ENCODE measurements around the gene RAD51B. TPM values are rescaled to one million over a fixed set of nuclear protein-coding genes. Genes with fewer than 3 reads are reported as not detected.

The RAD51B gene
- polyA plus RNA-seq, 3 donors: 3.6 to 11.6 (median 9.4) TPM

DNA sequence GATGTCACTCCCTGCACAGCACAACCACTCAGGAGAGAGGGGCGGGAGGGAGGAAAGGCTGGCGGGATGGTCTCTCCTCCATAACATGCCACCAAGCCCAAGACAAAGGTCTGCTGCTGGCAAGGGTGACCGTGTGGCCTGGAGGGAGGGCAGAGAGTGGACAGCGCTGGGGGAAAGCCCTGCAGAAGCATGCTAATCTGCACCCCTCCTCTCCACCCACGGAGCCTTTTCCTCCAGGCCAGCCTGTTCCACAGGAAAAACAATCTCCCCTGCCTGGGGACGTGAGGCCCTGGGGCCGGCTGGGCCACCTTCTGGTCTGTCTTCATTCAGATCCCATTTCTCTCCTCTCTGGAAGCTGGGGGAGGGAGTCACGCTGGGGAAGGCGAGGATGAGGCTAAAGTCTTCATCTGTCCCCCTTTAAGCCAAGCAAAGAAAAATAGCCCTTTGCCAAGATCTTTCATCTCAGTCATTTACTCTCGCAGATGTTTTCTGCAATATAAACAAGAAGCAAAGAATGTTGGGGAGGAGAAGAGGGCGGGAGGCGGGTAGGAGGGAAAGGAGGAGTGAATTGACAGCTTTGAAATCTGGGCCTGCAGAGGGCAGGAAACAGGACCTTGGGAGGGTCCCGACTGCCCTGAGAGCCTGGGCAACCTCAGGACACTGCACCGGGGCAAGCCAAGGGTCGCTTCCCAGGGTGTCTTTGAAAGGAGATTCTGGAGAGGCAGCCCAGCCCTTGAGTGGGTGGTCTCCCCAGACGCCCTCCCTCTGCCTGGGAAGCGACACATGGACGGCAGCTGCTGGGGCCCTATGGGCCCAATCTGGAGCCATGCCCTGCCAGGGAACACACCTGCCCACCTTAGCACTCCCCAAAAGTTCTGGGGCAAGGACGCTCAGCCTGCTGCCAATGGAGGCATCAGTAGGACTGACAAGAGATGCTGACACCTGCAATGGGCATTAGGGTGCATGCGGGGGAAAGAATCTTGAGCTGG is 839.7 kb downstream of the RAD51B start:
- no peak overlapping the region for H3K4me2 ChIP-seq (replicated peaks; ENCODE audit: extremely low read depth, low read length, poor library complexity, severe bottlenecking)
- Mint-ChIP-seq H3K27ac (no peak overlapping the region), H3K4me1 (peaks cover 19% of the 10 kb centered on the region), H3K9me3 (no peaks in the 10 kb centered on the region), H3K4me3 (no peak overlapping the region), H3K27me3 (ENCODE audit: low read depth in 3 of 3) (peaks cover 7 to 11% (median 10%) of the 10 kb centered on the region in 3 donors), H3K36me3 (peaks cover 0 to 4% of the 10 kb centered on the region in 2 donors)
- no peak overlapping the region for H3K27ac ChIP-seq (ENCODE audit: low read depth in 1 of 2, low read length in 2 of 2)
- no peaks in the 10 kb centered on the region for H3K9me3 ChIP-seq (replicated peaks in 1 of 2; ENCODE audit: control insufficient read depth in 1 of 2, insufficient read depth in 1 of 2, low read length in 2 of 2)
- no peak overlapping the region for H3K9ac ChIP-seq (ENCODE audit: insufficient read depth, low read length, poor library complexity, severe bottlenecking)
- H3K4me1 ChIP-seq (ENCODE audit: control insufficient read depth in 1 of 2, insufficient read depth in 2 of 2, low read length in 2 of 2): peaks cover 9 to 13% of the 10 kb centered on the region in 2 donors
- H3K4me3 ChIP-seq (replicated peaks in 1 of 3; ENCODE audit: low read depth in 2 of 3, low read length in 3 of 3): no peak overlapping the region
- no peaks in the 10 kb centered on the region for H3K36me3 ChIP-seq (replicated peaks in 1 of 2; ENCODE audit: control insufficient read depth in 1 of 2, insufficient read depth in 2 of 2, low read length in 2 of 2)
- DNase-seq: no peak
- intact Hi-C loops (cut with micrococcal nuclease): no loop called here
- no peaks in the 10 kb centered on the region for H4K20me1 ChIP-seq (ENCODE audit: insufficient read depth, low read length)
- TF ChIP-seq, protein P1, sequence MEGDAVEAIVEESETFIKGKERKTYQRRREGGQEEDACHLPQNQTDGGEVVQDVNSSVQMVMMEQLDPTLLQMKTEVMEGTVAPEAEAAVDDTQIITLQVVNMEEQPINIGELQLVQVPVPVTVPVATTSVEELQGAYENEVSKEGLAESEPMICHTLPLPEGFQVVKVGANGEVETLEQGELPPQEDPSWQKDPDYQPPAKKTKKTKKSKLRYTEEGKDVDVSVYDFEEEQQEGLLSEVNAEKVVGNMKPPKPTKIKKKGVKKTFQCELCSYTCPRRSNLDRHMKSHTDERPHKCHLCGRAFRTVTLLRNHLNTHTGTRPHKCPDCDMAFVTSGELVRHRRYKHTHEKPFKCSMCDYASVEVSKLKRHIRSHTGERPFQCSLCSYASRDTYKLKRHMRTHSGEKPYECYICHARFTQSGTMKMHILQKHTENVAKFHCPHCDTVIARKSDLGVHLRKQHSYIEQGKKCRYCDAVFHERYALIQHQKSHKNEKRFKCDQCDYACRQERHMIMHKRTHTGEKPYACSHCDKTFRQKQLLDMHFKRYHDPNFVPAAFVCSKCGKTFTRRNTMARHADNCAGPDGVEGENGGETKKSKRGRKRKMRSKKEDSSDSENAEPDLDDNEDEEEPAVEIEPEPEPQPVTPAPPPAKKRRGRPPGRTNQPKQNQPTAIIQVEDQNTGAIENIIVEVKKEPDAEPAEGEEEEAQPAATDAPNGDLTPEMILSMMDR (IDR thresholded peaks at IDR 0.05): no peak
- no peaks in the 10 kb centered on the region for H3K27me3 ChIP-seq (ENCODE audit: control insufficient read depth in 2 of 2, insufficient read depth in 2 of 2, low read length in 2 of 2)
- WGBS (ENCODE audit: insufficient coverage): 92% methylated on average over 9 of the region's 20 CpGs
- no peaks in the 10 kb centered on the region for H3K79me2 ChIP-seq (ENCODE audit: insufficient read depth, low read length)
- H2AFZ ChIP-seq (ENCODE audit: insufficient read depth, low read depth, low read length, poor library complexity, severe bottlenecking): no peak overlapping the region

- H3K27me3 ChIP-seq (ENCODE audit: control insufficient read depth in 2 of 2, insufficient read depth in 2 of 2, low read length in 2 of 2): no peaks in the 10 kb centered on the region
- H3K4me3 ChIP-seq (replicated peaks in 1 of 3; ENCODE audit: low read depth in 2 of 3, low read length in 3 of 3): no peak overlapping the region
- H3K4me1 Mint-ChIP-seq: peaks cover 8% of the 10 kb centered on the region
- TF ChIP-seq, protein P1 (IDR thresholded peaks at IDR 0.05): no peak
- peak overlapping the region in 1 of 7 donors; percentile 31 for H3K27ac Mint-ChIP-seq
- no peaks in the 10 kb centered on the region for H3K36me3 ChIP-seq (replicated peaks in 1 of 2; ENCODE audit: control insufficient read depth in 1 of 2, insufficient read depth in 2 of 2, low read length in 2 of 2)
- intact Hi-C loops (cut with micrococcal nuclease): no loop called here
- no peak overlapping the region for H2AFZ ChIP-seq (ENCODE audit: insufficient read depth, low read depth, low read length, poor library complexity, severe bottlenecking)
- no peak overlapping the region for H3K9ac ChIP-seq (ENCODE audit: insufficient read depth, low read length, poor library complexity, severe bottlenecking)
- no peaks in the 10 kb centered on the region for H4K20me1 ChIP-seq (ENCODE audit: insufficient read depth, low read length)
- no peak overlapping the region for H3K27ac ChIP-seq (ENCODE audit: low read depth in 1 of 2, low read length in 2 of 2)
- no peaks in the 10 kb centered on the region for H3K36me3 Mint-ChIP-seq
- H3K4me2 ChIP-seq (replicated peaks; ENCODE audit: extremely low read depth, low read length, poor library complexity, severe bottlenecking): no peak overlapping the region
- no peaks in the 10 kb centered on the region for H3K79me2 ChIP-seq (ENCODE audit: insufficient read depth, low read length)
- H3K9me3 Mint-ChIP-seq: peaks cover 0 to 3% (median 0%) of the 10 kb centered on the region in 7 donors
- no peak overlapping the region for H3K4me3 Mint-ChIP-seq
- WGBS (ENCODE audit: insufficient coverage): 95% methylated on average over 5 of the region's 6 CpGs
- no peak for DNase-seq
- H3K9me3 ChIP-seq (replicated peaks in 1 of 2; ENCODE audit: control insufficient read depth in 1 of 2, insufficient read depth in 1 of 2, low read length in 2 of 2): no peaks in the 10 kb centered on the region
- H3K27me3 Mint-ChIP-seq (ENCODE audit: low read depth in 3 of 3): peaks cover 4 to 9% (median 8%) of the 10 kb centered on the region in 3 donors
- peaks cover 2 to 5% of the 10 kb centered on the region in 2 donors for H3K4me1 ChIP-seq (ENCODE audit: control insufficient read depth in 1 of 2, insufficient read depth in 2 of 2, low read length in 2 of 2)
Observed at GRCh38 chr14:68660495-68660894, 840.9 kb downstream of the RAD51B start.
